PC-3 (cell line): ENCODE measurements around the gene TRIM42. TPM values are rescaled to one million over a fixed set of nuclear protein-coding genes. Genes with fewer than 3 reads are reported as not detected.

Source experiments
- ATAC-seq: fragments of 200-7000 bp; cut with Tn5 transposase; 2 replicates; pipeline ENCODE4 v1.9.1; 2020; ENCODE audit warnings: mild to moderate bottlenecking, moderate library complexity
- BruUV-seq: library from RNA; stranded (reverse); fragments of 400-500 nt; replicated peaks from 2 replicates; lab custom pipeline; 2021; lab: Mats Ljungman, UMichigan
- CTCF ChIA-PET: fragments of 300-600 bp; sonication (Branson Sonifier 250); formaldehyde crosslinking; loops from one replicate; lab custom pipeline; 2022; ENCODE audit warnings: antibody characterized with exemption; lab: Charles Lee
- POLR2A ChIA-PET: fragments of 300-600 bp; sonication (Branson Sonifier 250); formaldehyde crosslinking; loops from one replicate; lab custom pipeline; 2022; ENCODE audit warnings: antibody characterized with exemption; ENCODE audit not compliant: unreplicated experiment; lab: Charles Lee
- DNase-seq: peaks from one replicate; pipeline ENCODE4 v3.0.0-alpha.2; 2015
- H2AFZ ChIP-seq: fragments of 300-600 bp; sonication (generic); 2 replicates; pipeline ENCODE4 v1.6.0; 2016; ENCODE audit warnings: antibody characterized with exemption, low read length
- H3F3A ChIP-seq: fragments of 300-600 bp; sonication (generic); one replicate; pipeline ENCODE4 v1.6.0; 2017; ENCODE audit warnings: antibody characterized with exemption, low read length, control low read depth, mild to moderate bottlenecking; ENCODE audit not compliant: unreplicated experiment
- H3K27ac ChIP-seq: fragments of 300-600 bp; sonication (generic); 2 replicates; pipeline ENCODE4 v1.5.1; 2016; ENCODE audit warnings: mild to moderate bottlenecking, low read length
- H3K27me3 ChIP-seq: fragments of 300-600 bp; sonication (generic); 2 replicates; pipeline ENCODE4 v1.6.1; 2016; ENCODE audit warnings: low read length, mixed read lengths
- H3K36me3 ChIP-seq: fragments of 300-600 bp; sonication (generic); 2 replicates; pipeline ENCODE4 v1.6.1; 2016; ENCODE audit warnings: low read depth, mixed run types, low read length, mixed read lengths
- H3K4me1 ChIP-seq: fragments of 300-600 bp; sonication (generic); 2 replicates; pipeline ENCODE4 v1.5.1; 2016; ENCODE audit warnings: low read length; ENCODE audit not compliant: insufficient read depth
- H3K4me2 ChIP-seq: fragments of 300-600 bp; sonication (generic); 2 replicates; pipeline ENCODE4 v1.6.0; 2016; ENCODE audit warnings: low read length
- H3K4me3 ChIP-seq: fragments of 300-600 bp; sonication (generic); 2 replicates; pipeline ENCODE4 v1.5.1; 2016; ENCODE audit warnings: mild to moderate bottlenecking, low read length, mixed read lengths
- H3K79me2 ChIP-seq: fragments of 300-600 bp; sonication (generic); 2 replicates; pipeline ENCODE4 v1.6.1; 2017; ENCODE audit warnings: low read length, mixed read lengths
- H3K9ac ChIP-seq: fragments of 300-600 bp; sonication (generic); 2 replicates; pipeline ENCODE4 v1.6.0; 2016; ENCODE audit warnings: mild to moderate bottlenecking, low read length
- H3K9me2 ChIP-seq: fragments of 300-600 bp; sonication (generic); replicated peaks from 2 replicates; pipeline ENCODE4 v1.6.1; 2016; ENCODE audit warnings: mixed run types, low read length, mixed read lengths
- H3K9me3 ChIP-seq: fragments of 300-600 bp; sonication (generic); 2 replicates; pipeline ENCODE4 v1.6.1; 2016; ENCODE audit warnings: low read length, mixed read lengths
- H4K20me1 ChIP-seq: fragments of 300-600 bp; sonication (generic); 2 replicates; pipeline ENCODE4 v1.6.1; 2016; ENCODE audit warnings: low read length, mixed read lengths
- CTCF ChIP-seq: fragments of 300-600 bp; sonication (generic); conservative IDR thresholded peaks from 2 replicates; pipeline ENCODE4 v1.5.1; 2017; ENCODE audit warnings: antibody characterized with exemption, low read depth, mild to moderate bottlenecking, low read length
- EZH2 ChIP-seq: fragments of 300-600 bp; sonication (generic); IDR thresholded peaks from one replicate; pipeline ENCODE4 v1.6.1; 2017; ENCODE audit warnings: antibody characterized with exemption, mild to moderate bottlenecking, low read length; ENCODE audit not compliant: unreplicated experiment
- EZH2phosphoT487 ChIP-seq: fragments of 300-600 bp; sonication (generic); IDR thresholded peaks from 2 replicates; pipeline ENCODE4 v1.6.1; 2018; ENCODE audit warnings: mild to moderate bottlenecking, antibody characterized with exemption, low read length, borderline replicate concordance
- intact Hi-C: fragments of 100-400 bp; cut with micrococcal nuclease; formaldehyde crosslinking; loops from 2 replicates; pipeline ENCODE4 v1.9.0; 2023
- total RNA-seq: library from RNA; depleted of rRNA; stranded (reverse); fragments of >200 nt; gene quantifications from 2 replicates; pipeline ENCODE4 v1.2.3, GENCODE V29; 2014

TRIM42 gene
- total RNA-seq, 1 experiment from 2014 or later: not detected

GRCh38 chr3:140748171-140748570 lies 70.3 kb downstream of the TRIM42 start:
- Histone ChIP-seq H4K20me1 (no peaks in the 10 kb centered on the region), H3K79me2 (no peaks in the 10 kb centered on the region), H3K27me3 (no peaks in the 10 kb centered on the region), H3K4me3 (no peak overlapping the region), H3K27ac (no peak overlapping the region), H3K4me1 (no peaks in the 10 kb centered on the region), H2AFZ (no peak overlapping the region), H3K36me3 (no peaks in the 10 kb centered on the region), H3F3A (no peaks in the 10 kb centered on the region), H3K4me2 (no peak overlapping the region), H3K9ac (no peak overlapping the region), H3K9me3 (no peaks in the 10 kb centered on the region), H3K9me2 (no peaks in the 10 kb centered on the region)
- no peak for DNase-seq
- intact Hi-C loops: no loop called here
- no peak for TF ChIP-seq EZH2phosphoT487
- TF ChIP-seq EZH2: no peak
- no peak for TF ChIP-seq CTCF
- ChIA-PET POLR2A (no interaction called here), CTCF (interaction anchor here (0.6 kb wide), 1 partner anchor 612 kb away, joined by 3 read pairs; no protein-coding TSS in a partner anchor)
- no TSS peak for BruUV-seq
- ATAC-seq: no peak

GRCh38 chr3:140748903-140749302 lies 71.0 kb downstream of the TRIM42 start:
- DNase-seq (no peak), ATAC-seq (no peak)
- Histone ChIP-seq H3K9ac (no peak overlapping the region), H3K27me3 (no peaks in the 10 kb centered on the region), H3K79me2 (no peaks in the 10 kb centered on the region), H3K36me3 (no peaks in the 10 kb centered on the region), H3K4me2 (no peak overlapping the region), H2AFZ (no peak overlapping the region), H3K9me2 (no peaks in the 10 kb centered on the region), H3K9me3 (no peaks in the 10 kb centered on the region), H3K4me1 (no peaks in the 10 kb centered on the region), H3F3A (no peaks in the 10 kb centered on the region), H3K4me3 (no peak overlapping the region), H3K27ac (no peak overlapping the region), H4K20me1 (no peaks in the 10 kb centered on the region)
- POLR2A ChIA-PET: no interaction called here
- BruUV-seq: no TSS peak
- TF ChIP-seq EZH2phosphoT487 (no peak), EZH2 (no peak), CTCF (no peak)
- CTCF ChIA-PET: no interaction called here
- intact Hi-C loops: no loop called here
